GM21786 (cell line): ENCODE data around the gene PRKCSH.

ENCODE experiments used
- ATAC-seq: cut with Tn5 transposase; IDR thresholded peaks from one replicate; pipeline ENCODE4 v1.9.1; 2021; ENCODE audit not compliant: unreplicated experiment

The PRKCSH gene

DNA sequence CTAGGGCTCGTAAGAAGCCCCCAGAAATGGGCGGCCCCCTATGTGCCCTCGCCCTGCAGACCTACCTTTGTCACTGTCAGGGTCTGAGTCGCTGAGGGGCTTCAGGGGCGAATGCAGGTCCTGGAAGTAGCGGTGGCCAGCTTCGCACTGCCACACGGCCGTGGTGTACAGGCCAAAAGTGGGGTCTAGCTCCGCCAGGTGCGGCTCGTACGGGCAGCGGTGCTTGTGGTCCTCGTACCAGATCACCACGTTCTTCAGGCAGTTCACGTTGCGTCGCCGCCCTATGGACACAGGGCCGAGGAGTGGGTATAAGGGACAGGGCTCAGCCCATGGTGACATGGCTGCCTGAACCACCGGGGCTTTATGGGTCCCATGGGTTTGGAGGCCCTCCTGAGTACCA lies 60.5 kb downstream of the PRKCSH start:
- ATAC-seq: no peak

DNA sequence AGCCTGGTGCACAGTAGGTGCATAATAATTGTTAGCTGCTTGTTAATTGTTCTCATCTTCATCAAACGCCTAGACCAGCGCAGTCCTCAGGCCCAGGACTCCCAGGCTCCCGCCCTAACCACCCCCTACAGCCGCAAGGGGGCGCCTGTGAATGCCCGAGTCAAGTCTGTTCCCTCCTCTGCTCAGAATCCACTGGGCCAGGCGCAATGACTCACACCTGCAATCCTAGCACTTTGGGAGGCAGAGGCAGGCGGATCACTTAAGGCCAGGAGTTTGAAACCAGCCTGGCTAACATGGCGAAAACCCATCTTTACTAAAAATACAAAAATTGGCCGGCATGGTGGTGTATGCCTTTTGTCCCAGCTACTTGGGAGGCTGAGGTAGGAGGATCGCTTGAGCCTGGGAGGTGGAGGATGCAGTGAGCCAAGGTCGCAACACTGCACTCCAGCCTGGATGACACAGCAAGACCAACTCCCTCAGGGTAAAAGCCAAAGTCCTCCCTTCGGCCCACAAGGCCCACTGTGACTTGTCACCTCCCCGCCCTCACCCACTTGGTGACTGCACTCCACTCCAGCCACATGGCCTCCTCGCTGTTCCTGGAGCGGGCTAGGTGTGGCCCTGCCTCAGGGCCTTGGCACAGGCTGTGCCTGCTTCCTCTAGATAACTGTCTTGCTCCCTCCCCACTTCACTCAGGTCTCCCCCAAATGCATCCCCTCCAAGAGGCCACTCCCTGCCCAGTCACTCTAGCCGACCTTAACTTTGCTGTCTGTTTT lies 61.1 kb downstream of the PRKCSH start:
- ATAC-seq: no peak

DNA sequence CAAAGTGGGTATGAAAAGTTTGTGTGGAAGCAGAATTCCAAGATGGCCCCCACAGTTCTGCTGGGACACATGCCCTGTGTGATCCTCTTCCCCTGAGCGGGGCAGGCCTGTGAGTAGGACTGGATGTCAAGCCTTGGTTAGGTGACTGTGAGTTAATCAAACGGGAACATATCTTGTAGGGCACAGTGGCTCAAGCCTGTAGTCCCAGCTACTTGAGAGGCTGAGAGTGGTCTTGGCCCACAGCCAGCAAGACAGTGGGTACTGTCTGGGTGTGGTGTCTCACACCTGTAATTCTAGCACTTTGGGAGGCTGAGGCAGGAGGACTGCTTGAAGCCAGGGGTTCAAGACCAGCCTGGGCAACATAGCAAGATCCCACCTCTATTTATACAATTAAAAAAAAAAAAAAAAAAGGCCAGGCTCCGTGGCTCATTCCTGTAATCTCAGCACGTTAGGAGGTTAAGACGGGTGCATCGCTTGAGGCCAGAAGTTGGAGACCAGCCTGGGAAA lies 63.8 kb downstream of the PRKCSH start:
- ATAC-seq: no peak

DNA sequence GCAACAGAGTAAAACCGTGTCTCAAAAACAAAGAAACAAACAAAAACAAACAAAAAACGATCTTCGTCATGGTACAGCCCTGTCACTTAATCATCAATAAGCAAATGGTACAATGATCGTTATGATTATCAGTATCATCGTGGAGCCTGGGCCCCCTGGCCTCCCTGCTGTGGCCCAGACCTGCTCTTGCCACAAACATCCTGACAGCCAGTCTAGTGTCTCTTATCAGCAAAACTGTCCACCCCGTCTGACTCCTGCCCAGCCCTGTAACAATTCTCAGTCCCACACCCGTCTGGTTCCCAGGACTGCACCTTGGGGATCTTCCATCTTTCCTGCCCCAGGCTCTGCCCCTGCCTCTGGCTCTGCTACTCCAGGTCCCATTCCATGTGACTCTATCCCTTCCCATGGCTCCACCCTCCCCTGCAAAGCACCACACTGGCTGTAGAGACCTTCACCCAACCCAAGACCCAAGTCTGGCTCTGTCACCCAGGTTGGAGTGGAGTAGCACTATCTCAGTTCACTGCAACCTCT lies 64.5 kb downstream of the PRKCSH start:
- no peak for ATAC-seq
